Measurements from ENCODE around the gene D2HGDH. TPM values are rescaled to one million over a fixed set of nuclear protein-coding genes. Genes with fewer than 3 reads are reported as not detected.
A peak's percentile ranks its signal among the peaks of the same experiment; 100 is the strongest.
"Not testable (repeated sequence)": the region's sequence is repeated elsewhere in the genome, so short reads cannot be mapped to it uniquely, and the experiment has no call there.

Gene D2HGDH
- total and polyA plus RNA-seq, 7 experiments from 2014 or later, result 3.5 to 49.8 (median 32.5) TPM

DNA sequence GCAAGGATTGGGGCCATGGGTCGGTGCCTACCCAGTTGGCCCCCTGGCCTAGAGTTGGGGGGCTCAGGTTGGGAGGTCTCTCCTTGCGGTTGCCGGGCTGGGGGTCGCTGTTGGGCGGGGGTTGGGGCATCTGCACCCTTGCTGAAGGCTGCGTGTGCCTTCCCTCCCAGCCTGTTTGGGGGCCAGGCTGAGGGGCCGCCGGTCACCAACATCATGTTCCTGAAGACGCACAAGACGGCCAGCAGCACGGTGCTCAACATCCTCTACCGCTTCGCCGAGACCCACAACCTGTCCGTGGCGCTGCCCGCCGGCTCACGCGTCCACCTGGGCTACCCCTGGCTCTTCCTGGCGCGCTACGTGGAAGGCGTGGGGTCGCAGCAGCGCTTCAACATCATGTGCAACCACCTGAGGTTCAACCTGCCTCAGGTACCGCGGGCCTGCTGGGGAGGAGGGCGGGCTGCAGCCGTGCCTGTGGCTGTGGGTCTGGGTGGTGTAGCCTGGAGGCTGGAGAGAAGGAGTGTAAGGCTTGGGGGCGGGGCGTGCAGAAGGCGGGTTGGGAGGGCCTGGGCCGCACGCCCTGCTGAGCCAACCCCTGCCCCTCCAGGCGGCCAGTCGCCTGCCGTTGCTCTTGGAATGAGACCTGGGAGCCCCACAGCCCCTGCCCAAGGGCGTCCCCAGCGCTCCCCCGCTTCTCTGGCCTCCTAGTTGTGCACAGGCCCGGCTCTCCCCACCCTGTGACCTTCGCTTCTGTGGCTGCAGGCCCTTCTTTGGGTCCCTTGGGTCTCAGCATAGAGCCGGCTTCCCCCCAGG lies 67.4 kb downstream of the D2HGDH start:
- DNase-seq, result no peak
- H3K27ac ChIP-seq (ENCODE audit: low read depth, low read length), result no peak overlapping the region
- ChIA-PET CTCF (no interaction called here), POLR2A (no interaction called here)
- H3K27me3 Mint-ChIP-seq, result peaks cover 0 to 3% (median 0%) of the 10 kb centered on the region in 5 donors
- H3K9me3 Mint-ChIP-seq, result no peaks in the 10 kb centered on the region
- no peak overlapping the region for H3K27ac Mint-ChIP-seq
- H3K36me3 ChIP-seq (ENCODE audit: control insufficient read depth in 2 of 3, insufficient read depth in 3 of 3, low read length in 3 of 3), result no peaks in the 10 kb centered on the region
- intact Hi-C loops (cut with micrococcal nuclease), result loop anchor here in 1 of 2 donors (5.0 kb wide), 1 partner anchor 100 kb away; the partner anchor contains the start of gene ING5
- ATAC-seq, result no peak
- H3K4me3 ChIP-seq (ENCODE audit: low read length), result no peak overlapping the region
- peak overlapping the region in 1 of 10 donors; percentile 33 for H3K4me3 Mint-ChIP-seq
- H3K4me1 Mint-ChIP-seq, result peaks cover 0 to 10% (median 6%) of the 10 kb centered on the region in 7 donors
- no peaks in the 10 kb centered on the region for H3K36me3 Mint-ChIP-seq
- H3K27me3 ChIP-seq (ENCODE audit: control insufficient read depth in 2 of 2, insufficient read depth in 2 of 2, low read length in 2 of 2), result peaks cover 0 to 4% of the 10 kb centered on the region in 2 donors
- H3K4me1 ChIP-seq (ENCODE audit: control insufficient read depth in 2 of 2, insufficient read depth in 2 of 2, low read length in 2 of 2), result peaks cover 11 to 15% of the 10 kb centered on the region in 2 donors
- no peaks in the 10 kb centered on the region for H3K9me3 ChIP-seq (ENCODE audit: control insufficient read depth in 2 of 3, low read length in 3 of 3)

DNA sequence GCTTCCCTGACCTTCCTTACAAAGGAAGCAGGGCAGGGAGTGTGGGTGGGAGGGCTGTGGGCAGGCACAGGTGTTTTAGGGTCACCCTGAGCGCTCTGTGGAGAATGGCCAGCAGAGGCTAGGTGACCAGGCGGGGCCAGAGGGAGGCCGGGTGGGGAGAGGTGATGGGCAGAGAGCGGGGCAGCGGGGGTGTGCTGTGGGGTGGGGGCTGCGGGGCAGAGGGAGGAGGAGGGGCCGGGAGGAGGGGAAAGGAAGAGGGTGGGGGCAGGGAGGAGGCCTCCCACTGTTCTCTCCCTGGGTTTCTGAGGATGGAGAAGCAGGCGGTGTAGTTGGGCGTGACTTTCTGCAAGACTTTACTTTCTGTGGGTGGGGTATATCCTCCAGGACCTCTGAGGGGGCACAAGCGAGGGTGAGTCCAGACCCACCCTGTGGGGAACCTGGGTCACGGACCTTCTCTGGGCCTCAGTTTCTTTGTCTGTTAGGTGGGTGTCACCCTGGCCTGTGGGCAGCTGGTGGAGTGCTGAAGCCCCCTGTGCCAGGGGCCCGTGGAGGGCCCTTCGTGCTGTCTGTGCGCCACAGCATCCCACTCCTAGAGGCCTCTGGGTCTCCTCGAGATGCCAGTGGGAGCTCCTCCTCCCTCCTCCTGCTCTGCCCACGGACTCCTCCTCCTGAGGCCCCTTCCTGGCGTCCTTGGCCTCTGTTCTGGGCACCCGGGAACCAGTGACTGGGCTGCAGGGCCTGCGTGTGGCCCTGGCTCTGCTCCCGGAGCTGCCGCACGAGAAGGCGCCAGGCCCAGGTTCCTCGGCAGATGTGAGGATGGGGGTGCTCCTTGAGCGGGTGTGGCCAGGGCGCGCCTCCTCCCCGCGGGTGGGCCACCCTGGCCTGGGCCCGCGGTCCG lies 68.2 kb downstream of the D2HGDH start:
- Mint-ChIP-seq H3K4me1 (peaks cover 0 to 10% (median 6%) of the 10 kb centered on the region in 7 donors), H3K27ac (peak overlapping the region in 2 of 9 donors; percentile 42 to 48), H3K36me3 (no peaks in the 10 kb centered on the region), H3K4me3 (peak overlapping the region in 3 of 10 donors; percentile 36 to 76 (median 49)), H3K9me3 (no peaks in the 10 kb centered on the region), H3K27me3 (peaks cover 0 to 3% (median 0%) of the 10 kb centered on the region in 5 donors)
- peak; percentile 2 for ATAC-seq
- CTCF ChIA-PET, result no interaction called here
- no peak overlapping the region for H3K4me3 ChIP-seq (ENCODE audit: low read length)
- no peaks in the 10 kb centered on the region for H3K9me3 ChIP-seq (ENCODE audit: control insufficient read depth in 2 of 3, low read length in 3 of 3)
- H3K36me3 ChIP-seq (ENCODE audit: control insufficient read depth in 2 of 3, insufficient read depth in 3 of 3, low read length in 3 of 3), result no peaks in the 10 kb centered on the region
- peaks cover 11 to 15% of the 10 kb centered on the region in 2 donors for H3K4me1 ChIP-seq (ENCODE audit: control insufficient read depth in 2 of 2, insufficient read depth in 2 of 2, low read length in 2 of 2)
- intact Hi-C loops (cut with micrococcal nuclease), result loop anchor here in 1 of 2 donors (5.0 kb wide), 1 partner anchor 100 kb away; the partner anchor contains the start of gene ING5
- DNase-seq, result peak in 1 of 9 donors; percentile 19
- POLR2A ChIA-PET, result no interaction called here
- H3K27me3 ChIP-seq (ENCODE audit: control insufficient read depth in 2 of 2, insufficient read depth in 2 of 2, low read length in 2 of 2), result peaks cover 0 to 4% of the 10 kb centered on the region in 2 donors
- H3K27ac ChIP-seq (ENCODE audit: low read depth, low read length), result no peak overlapping the region

DNA sequence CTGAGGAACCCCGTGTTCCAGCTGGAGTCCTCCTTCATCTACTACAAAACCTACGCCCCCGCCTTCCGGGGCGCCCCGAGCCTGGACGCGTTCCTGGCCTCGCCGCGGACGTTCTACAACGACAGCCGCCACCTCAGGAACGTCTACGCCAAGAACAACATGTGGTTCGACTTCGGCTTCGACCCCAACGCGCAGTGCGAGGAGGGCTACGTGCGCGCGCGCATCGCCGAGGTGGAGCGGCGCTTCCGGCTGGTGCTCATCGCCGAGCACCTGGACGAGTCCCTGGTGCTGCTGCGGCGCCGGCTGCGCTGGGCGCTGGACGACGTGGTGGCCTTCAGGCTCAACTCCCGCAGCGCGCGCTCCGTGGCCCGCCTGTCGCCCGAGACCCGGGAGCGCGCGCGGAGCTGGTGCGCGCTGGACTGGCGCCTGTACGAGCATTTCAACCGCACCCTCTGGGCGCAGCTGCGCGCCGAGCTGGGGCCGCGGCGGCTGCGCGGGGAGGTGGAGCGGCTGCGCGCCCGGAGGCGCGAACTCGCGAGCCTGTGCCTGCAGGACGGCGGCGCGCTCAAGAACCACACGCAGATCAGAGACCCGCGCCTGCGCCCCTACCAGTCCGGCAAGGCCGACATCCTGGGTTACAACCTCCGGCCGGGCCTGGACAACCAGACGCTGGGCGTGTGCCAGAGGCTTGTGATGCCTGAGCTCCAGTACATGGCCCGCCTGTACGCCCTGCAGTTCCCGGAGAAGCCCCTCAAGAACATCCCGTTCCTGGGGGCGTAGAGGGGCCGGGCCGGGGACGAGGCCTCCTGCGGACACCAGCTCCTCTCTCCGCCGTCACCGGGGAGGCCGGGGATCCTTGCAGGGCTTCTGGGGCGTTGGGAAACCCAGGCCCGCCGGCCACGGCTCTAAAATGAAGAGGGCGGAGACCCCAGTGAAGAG lies 69.2 kb downstream of the D2HGDH start:
- ChIA-PET CTCF (no interaction called here), POLR2A (no interaction called here)
- H3K4me3 ChIP-seq (ENCODE audit: low read length), result peak overlapping the region; percentile 57
- Mint-ChIP-seq H3K4me1 (peaks cover 0 to 15% (median 8%) of the 10 kb centered on the region in 7 donors), H3K27ac (peak overlapping the region in 3 of 9 donors; percentile 33 to 48 (median 42)), H3K4me3 (peak overlapping the region; percentile 23 to 76 (median 66)), H3K36me3 (no peaks in the 10 kb centered on the region), H3K27me3 (peaks cover 0 to 6% (median 0%) of the 10 kb centered on the region in 5 donors), H3K9me3 (no peaks in the 10 kb centered on the region)
- peaks cover 0 to 4% of the 10 kb centered on the region in 2 donors for H3K27me3 ChIP-seq (ENCODE audit: control insufficient read depth in 2 of 2, insufficient read depth in 2 of 2, low read length in 2 of 2)
- H3K36me3 ChIP-seq (ENCODE audit: control insufficient read depth in 2 of 3, insufficient read depth in 3 of 3, low read length in 3 of 3), result no peaks in the 10 kb centered on the region
- ATAC-seq (peak; percentile 71), DNase-seq (peak in 5 of 9 donors; percentile 28 to 55 (median 37))
- H3K4me1 ChIP-seq (ENCODE audit: control insufficient read depth in 2 of 2, insufficient read depth in 2 of 2, low read length in 2 of 2), result peaks cover 11 to 15% of the 10 kb centered on the region in 2 donors
- H3K9me3 ChIP-seq (ENCODE audit: control insufficient read depth in 2 of 3, low read length in 3 of 3), result no peaks in the 10 kb centered on the region
- intact Hi-C loops (cut with micrococcal nuclease), result loop anchor here in 1 of 2 donors (2.0 to 5.0 kb wide), 2 partner anchors 41 to 101 kb away; partner anchors contain the start of gene ING5
- no peak overlapping the region for H3K27ac ChIP-seq (ENCODE audit: low read depth, low read length)

DNA sequence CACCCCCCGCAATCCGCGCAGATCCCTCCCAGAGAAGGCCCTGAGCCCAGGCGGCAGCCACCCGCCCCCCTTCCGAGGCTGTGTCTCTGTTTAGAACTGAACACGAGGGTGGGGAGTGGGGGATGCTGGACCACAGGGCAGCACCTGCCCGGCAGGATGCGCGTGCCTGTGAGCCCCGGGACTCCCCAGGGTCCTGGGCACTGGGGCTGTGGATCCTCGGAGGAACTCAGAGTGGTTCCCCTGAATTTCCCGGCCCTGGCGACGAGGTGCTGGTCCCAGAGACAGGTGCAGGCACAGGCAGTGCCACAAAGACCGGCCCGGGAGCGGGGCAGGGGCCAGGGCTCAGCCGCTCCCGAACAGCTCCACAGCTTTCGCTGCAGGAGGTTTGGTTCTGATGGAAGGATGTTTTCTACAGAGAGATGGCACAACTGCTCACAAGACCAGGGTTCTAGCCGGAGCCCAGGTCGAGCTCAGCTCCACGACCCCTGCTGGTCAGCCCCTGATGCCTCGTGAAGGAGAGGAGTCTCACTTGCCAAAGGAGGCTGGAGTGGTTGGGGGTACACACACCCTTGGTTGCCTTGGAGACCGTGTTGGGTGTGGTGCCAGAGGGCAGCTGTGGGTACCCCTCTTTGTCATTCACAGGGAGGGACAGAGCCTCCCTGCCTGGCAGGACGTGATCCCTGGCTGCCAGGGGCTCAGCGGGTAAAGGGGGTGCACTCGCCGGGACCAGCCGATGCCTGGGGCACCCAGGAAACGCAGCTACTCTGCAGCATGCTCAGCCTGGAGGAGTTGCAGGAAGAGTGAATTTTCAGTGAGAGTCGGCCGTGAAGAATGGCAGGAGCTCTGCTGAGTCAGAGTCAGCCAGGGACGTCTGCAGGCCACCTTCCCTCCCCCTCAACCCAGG lies 70.1 kb downstream of the D2HGDH start:
- Mint-ChIP-seq H3K4me1 (peaks cover 0 to 15% (median 8%) of the 10 kb centered on the region in 7 donors), H3K27me3 (peaks cover 0 to 6% (median 0%) of the 10 kb centered on the region in 5 donors), H3K9me3 (no peaks in the 10 kb centered on the region), H3K36me3 (no peaks in the 10 kb centered on the region), H3K4me3 (peak overlapping the region; percentile 23 to 76 (median 55)), H3K27ac (peak overlapping the region in 1 of 9 donors; percentile 18)
- no peaks in the 10 kb centered on the region for H3K9me3 ChIP-seq (ENCODE audit: control insufficient read depth in 2 of 3, low read length in 3 of 3)
- no peak overlapping the region for H3K27ac ChIP-seq (ENCODE audit: low read depth, low read length)
- peaks cover 11 to 15% of the 10 kb centered on the region in 2 donors for H3K4me1 ChIP-seq (ENCODE audit: control insufficient read depth in 2 of 2, insufficient read depth in 2 of 2, low read length in 2 of 2)
- ChIA-PET POLR2A (no interaction called here), CTCF (no interaction called here)
- peak in 1 of 9 donors; percentile 32 for DNase-seq
- intact Hi-C loops (cut with micrococcal nuclease), result loop anchor here in 1 of 2 donors (2.0 to 5.0 kb wide), 2 partner anchors 40 to 102 kb away; partner anchors contain the start of gene ING5
- H3K36me3 ChIP-seq (ENCODE audit: control insufficient read depth in 2 of 3, insufficient read depth in 3 of 3, low read length in 3 of 3), result no peaks in the 10 kb centered on the region
- peaks cover 0 to 4% of the 10 kb centered on the region in 2 donors for H3K27me3 ChIP-seq (ENCODE audit: control insufficient read depth in 2 of 2, insufficient read depth in 2 of 2, low read length in 2 of 2)
- peak; percentile 40 for ATAC-seq
- H3K4me3 ChIP-seq (ENCODE audit: low read length), result peak overlapping the region; percentile 57

DNA sequence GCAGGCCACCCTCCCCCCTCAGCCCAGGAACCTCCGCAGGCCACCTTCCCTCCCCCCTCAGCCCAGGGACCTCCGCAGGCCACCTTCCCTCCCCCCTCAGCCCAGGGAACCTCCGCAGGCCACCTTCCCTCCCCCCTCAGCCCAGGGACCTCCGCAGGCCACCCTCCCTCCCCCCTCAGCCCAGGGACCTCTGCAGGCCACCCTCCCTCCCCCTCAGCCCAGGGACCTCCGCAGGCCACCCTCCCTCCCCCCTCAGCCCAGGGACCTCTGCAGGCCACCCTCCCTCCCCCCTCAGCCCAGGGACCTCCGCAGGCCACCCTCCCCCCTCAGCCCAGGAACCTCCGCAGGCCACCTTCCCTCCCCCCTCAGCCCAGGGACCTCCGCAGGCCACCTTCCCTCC lies 71.8 kb downstream of the D2HGDH start:
- H3K36me3 ChIP-seq (ENCODE audit: control insufficient read depth in 2 of 3, insufficient read depth in 3 of 3, low read length in 3 of 3); ATAC-seq; H3K27me3 Mint-ChIP-seq; H3K4me3 ChIP-seq (ENCODE audit: low read length); CTCF ChIA-PET; H3K27ac ChIP-seq (ENCODE audit: low read depth, low read length); H3K27ac Mint-ChIP-seq; H3K27me3 ChIP-seq (ENCODE audit: control insufficient read depth in 2 of 2, insufficient read depth in 2 of 2, low read length in 2 of 2); intact Hi-C loops (cut with micrococcal nuclease); POLR2A ChIA-PET; DNase-seq; H3K9me3 Mint-ChIP-seq; H3K36me3 Mint-ChIP-seq; H3K4me3 Mint-ChIP-seq; H3K9me3 ChIP-seq (ENCODE audit: control insufficient read depth in 2 of 3, low read length in 3 of 3): not testable (repeated sequence)
- peaks cover 0 to 15% (median 8%) of the 10 kb centered on the region in 7 donors for H3K4me1 Mint-ChIP-seq
- H3K4me1 ChIP-seq (ENCODE audit: control insufficient read depth in 2 of 2, insufficient read depth in 2 of 2, low read length in 2 of 2), result peaks cover 11 to 15% of the 10 kb centered on the region in 2 donors

Data from naive thymus-derived CD4-positive, alpha-beta T cell (primary cell).